NCI-H146 (cell line): ENCODE data around the gene ENSA.
A peak's percentile ranks its signal among the peaks of the same experiment; 100 is the strongest.
"Not testable (repeated sequence)": the region's sequence is repeated elsewhere in the genome, so short reads cannot be mapped to it uniquely, and the experiment has no call there.

ENCODE experiments used
- DNase-seq: peaks from one replicate; lab custom pipeline; 2025; lab: John Stamatoyannopoulos, UW

ENSA gene

DNA sequence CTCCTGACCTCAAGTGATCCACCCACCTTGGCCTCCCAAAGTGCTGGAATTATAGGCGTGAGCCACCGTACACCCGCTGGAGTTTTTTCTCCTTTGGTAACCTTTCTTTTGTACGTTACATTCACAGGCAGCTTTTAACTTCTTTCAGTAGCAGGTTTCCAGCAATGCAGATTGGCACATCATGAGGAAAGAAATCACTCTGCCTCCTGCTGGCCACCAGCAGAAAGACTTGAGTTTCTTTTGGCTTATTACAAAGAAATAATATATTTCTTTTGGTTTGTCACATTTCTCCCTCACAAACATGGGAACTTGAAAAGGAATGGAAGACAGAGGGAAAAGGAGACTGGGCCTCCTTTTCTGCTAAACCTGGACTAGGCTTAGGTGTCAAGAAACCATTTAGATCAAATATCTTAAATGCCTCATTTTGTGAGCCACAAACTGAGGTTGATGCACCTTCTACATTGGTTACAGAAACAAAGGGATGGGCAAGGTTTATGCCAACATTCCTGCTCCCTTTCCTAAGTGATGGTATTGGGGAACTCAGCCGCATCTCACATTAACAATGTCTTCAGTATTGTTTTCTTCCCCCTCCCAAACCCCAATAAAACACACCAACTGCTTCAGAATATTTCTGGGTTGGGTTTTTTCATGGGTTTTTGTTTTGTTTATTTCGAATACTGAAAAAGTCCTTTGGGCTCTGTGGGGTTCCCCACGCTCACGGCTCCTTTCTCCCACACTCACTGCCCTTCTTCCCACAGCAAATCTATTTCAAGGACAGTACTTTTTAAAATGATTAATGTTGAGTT lies 7.7 kb downstream of the ENSA start:
- DNase-seq: no peak

DNA sequence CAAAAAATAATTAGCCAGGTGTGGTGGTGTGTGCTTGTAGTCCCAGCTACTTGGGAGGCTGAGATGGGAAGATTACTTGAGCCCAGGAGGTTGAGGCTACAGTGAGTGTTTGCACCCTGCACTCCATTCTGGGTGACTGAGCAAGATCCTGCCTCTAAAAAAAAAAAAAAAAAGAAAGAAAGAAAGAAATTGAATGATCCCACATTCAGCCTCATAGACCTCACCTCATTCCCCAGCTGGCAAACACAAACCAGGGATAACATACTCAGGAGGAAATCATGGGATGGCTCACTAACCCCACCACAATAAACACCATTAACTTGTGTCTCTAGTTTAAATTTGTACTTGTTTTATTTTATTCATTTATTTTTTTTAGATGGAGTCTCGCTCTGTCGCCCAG lies 8.5 kb downstream of the ENSA start:
- DNase-seq: no peak

DNA sequence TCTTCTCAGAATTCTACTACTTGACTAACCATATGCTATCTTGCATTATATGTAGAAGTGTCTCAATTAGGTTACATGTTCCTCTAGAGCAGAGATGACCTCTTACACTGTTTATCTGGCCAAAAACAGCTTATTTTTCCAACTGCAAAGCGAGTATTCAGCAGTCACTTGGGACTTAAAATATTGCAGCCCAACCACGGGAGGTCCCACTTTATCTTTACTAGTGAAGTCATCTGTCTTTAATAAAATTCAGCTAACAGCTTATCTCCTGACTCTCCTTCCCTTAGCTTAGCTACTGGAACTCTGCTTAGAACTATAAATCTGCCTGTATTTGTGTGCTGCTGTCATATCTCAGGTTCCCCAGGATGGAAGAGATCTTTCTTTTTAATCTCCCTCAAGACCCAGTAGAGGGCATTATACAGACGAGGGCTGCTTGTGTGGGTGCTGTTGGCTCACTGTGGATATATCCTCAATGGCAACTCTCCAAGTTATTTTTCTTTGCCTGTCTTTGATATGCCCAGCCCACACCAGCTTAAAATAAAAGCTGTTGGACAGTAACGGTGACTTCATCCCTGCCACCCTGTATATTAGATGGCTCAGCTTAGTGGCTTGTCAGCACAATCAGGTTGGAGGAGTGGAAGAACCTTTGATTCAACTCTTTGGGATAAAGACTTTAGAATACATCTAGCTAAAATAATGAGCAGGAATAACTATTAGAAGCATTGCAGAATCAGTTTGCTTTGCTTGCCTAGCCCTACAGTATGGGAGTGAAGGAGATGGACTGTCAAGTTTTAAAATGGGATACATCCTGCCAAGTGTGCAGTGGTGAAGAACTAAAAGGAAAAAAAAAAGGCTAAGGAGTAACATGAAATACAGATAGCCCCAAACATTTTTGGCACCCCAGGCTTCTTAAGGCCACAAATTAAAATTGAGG lies 9.6 kb downstream of the ENSA start:
- no peak for DNase-seq

- no peak for DNase-seq
Measured at GRCh38 chr1:150615346-150616201, 13.8 kb downstream of the ENSA start.

DNA sequence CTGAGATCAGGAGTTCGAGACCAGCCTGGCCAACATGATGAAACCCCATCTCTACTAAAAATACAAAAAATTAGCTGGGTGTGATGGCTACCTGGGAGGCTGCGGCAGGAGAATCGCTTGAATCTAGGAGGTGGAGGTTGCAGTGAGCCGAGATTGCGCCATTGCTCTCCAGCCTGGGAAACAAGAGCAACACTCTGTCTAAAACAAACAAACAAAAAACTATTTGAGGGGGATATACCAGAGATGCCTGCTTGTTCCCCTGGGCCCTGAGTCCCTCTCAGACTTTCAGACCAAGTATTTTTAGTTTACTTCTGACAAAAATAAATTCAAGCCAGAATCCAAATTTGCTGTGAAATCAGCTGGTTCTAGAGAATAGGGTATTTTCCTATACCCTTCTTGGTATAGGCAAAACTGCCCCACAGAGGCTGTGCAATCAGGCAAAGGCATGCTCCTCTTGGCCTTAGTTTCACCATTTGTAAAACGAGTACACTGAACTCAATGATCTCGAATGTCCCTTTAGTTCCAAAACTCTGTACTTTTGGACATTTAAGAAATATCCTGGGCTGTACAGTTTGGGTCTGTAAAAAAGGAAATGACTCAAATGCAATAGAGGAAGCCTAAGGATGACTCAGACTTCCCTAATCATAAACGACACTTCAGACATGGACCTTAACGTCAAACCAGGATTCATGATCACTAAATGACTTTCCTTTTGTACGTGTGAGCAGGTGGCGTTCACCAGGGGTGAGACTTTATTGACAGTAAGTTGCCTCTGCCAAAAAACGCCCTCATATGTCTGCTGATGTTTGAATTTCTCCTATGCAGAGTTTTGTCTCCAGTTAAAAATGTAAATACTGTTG lies 16.1 kb downstream of the ENSA start:
- DNase-seq: peak; percentile 80

GRCh38 chr1:150612014-150612345 lies 17.4 kb downstream of the ENSA start:
- no peak for DNase-seq

- no peak for DNase-seq
Measured at GRCh38 chr1:150610576-150610975, 18.8 kb downstream of the ENSA start.

GRCh38 chr1:150609732-150610131 lies 19.7 kb downstream of the ENSA start:
- no peak for DNase-seq

DNA sequence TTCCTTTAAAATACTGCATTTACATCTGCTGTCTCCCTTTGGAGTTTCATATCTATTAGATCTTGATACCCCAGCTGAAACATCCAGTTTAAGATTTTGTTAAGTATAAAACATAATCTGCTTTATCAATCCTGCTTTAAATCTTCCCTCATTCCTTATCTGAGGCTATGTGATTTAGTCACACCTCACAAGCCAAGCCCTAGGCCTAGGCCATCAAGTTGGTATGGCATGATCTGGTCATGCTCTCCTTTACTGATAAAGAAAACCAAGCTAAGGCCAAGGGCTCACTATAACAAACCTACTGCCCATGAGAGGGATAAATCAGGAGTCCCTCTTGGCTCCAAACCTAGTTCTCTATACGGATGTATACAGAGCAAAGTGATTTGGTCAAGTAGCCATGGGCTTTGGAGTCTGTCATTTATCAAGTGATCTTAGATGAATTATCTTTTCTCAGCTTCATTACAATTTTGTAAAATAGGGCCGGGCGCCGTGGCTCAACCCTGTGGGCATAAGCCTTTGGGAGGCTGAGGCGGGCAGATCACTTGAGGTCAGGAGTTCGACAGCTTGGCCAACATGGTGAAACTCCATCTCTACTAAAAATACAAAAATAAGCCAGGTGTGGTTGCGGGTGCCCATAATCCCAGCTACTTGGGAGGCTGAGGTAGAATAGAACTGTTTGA lies 22.8 kb downstream of the ENSA start:
- DNase-seq: no peak

GRCh38 chr1:150605451-150605731 lies 24.0 kb downstream of the ENSA start:
- not testable (repeated sequence) for DNase-seq

- DNase-seq: no peak
Measured at GRCh38 chr1:150604226-150604588, 25.2 kb downstream of the ENSA start.

DNA sequence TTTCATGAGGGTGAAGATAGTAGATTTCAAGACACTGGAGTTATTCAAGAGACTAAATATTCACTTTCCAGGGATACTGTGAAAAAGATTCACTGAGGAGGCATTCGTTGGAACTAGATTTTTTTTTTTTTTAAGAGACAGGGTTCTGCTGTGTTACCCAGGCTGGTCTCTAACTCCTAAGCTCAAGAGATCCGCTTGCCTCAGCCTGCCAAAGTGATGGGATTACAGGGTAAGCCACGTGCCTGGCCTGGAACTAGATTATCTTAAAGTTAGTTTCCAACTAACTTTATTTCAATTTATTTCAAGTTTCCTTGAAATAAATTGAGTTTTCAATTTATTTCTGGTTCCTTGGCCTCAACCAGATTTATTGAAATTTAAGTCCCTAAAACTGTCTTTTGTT lies 25.7 kb downstream of the ENSA start:
- no peak for DNase-seq

DNA sequence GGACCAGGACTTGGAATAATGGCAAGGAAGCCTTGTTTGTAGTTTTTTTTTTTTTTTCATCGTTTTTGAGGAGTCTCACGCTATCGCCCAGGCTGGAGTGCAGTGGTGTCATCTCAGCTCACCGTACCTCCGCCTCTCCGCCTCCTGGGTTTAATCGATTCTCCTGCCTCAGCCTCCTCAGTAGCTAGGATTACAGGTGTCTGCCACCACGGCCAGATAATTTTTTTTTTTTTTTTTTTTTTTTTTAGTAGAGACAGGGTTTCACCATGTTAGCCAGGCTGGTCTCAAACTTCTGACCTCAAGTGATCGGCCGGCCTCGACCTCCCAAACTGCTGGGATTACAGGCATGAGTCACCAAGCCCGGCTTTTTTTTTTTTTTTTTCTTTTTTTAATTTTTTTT lies 27.0 kb downstream of the ENSA start:
- not testable (repeated sequence) for DNase-seq

DNA sequence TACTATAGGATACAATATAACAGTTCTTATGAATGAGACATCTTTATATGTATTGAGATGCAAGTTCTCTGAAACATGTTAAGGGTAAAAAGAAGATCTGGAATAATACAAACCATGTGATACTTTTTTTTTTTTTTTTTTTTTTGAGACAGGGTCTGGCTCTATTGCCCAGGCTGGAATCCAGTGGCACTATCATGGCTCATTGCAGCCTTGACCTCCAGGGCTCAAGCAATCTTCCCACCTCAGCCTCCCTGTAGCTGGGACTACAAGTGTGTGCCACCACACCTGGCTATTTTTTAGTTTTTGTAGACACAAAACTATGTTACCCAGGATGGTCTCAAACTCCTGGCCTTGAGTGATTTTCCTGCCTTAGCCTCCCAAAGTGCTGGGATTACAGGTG lies 27.9 kb downstream of the ENSA start:
- DNase-seq: no peak

- DNase-seq: not testable (repeated sequence)
Measured at GRCh38 chr1:150598346-150598745, 31.1 kb downstream of the ENSA start.

GRCh38 chr1:150596976-150597375 lies 32.4 kb downstream of the ENSA start:
- DNase-seq: no peak

DNA sequence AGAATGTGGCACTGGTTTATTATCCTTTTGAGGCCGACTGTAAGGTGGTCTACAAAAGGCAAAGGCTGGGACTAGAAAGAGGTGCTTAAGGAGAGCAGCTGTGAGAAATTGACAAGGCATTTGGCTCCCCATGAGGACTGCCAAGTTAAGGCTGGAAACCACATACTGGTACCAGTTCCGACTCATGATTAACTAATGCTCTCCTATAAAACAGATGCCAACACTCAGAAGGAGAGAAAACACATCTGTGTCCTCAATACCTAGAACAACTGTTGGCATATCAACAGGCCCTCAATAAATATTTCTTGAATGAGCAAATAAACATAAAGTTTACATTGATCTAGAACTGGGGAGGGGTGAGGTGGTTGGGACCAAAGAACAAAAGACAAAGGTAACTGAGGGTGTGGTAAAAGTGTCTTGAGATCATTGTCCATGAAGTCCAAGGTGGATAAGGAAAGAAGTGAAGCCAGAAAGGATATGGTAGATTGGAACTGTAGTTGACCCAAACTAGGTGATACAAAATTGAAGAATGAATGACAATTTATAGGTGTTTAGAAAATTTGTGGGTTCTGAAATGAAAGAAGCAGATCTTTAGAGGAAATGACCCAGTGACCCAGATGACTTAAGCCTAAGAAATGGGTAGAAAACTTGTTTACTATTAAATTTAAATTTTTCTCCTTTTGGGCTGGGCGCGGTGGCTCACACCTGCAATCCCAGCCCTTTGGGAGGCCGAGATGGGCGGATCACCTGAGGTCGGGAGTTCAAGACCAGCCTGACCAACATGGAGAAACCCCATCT lies 33.1 kb downstream of the ENSA start:
- DNase-seq: no peak

DNA sequence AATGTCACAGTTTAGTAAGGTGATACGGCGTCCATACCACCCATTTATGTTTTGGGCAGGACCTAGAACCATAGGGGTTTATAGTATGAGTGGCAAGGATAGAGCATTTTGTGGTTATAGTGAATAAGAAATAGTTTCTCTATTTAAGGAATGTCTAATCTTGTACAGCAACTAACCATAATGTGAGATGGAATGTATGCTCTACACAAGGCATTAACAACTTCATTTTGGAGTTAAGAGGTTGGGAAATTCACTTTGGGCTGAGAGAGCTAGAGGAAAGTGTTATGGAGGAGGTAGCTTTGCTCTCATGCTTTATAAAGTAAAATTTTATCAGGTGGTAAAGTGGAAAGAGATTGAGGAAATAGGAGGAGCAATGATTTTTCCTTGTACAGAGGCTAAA lies 47.0 kb downstream of the ENSA start:
- no peak for DNase-seq

DNA sequence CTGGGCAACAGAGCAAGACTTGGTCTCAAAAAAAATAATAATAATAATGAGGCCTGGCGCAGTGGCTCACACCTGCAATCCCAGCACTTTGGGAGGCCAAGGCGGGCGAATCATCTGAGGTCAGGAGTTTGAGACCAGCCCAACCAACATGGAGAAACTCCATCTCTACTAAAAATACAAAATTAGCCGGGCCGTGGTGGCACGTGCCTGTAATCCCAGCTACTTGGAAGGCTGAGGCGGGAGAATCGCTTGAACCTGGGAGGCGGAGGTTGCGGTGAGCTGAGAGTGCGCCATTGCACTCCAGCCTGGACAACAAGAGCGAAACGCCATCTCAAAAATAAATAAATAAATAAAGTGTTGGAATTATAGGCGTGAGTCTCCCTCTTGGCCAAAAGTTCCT lies 47.5 kb downstream of the ENSA start:
- not testable (repeated sequence) for DNase-seq

DNA sequence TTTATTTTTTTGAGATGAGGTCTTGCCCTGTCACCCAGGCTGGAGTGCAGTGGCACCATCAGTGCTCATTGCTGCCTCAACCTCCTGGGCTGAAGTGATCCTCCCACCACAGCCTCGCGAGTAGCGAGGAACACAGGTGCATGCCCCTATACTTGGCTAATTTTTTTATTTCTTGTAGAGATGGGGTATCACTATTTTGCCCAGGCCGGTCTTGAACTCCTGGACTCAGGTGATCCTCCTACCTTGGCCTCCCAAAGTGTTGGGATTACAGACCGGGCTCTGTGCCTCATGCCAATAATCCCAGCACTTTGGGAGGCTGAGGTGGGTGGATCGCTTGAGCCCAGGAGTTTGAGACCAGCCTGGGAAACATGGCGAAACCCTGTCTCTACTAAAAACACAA lies 48.0 kb downstream of the ENSA start:
- not testable (repeated sequence) for DNase-seq
